Ectodermal cell (in vitro differentiated cells): ENCODE measurements around the gene HIVEP3.

ENCODE experiments used
- H3K27ac ChIP-seq: 2 replicates; pipeline ENCODE4 v1.7.0; 2013; ENCODE audit warnings: mild to moderate bottlenecking, low read depth, low read length; ENCODE audit not compliant: insufficient read depth, poor library complexity, severe bottlenecking
- H3K27me3 ChIP-seq: 2 replicates; pipeline ENCODE4 v1.7.0; 2013; ENCODE audit warnings: mild to moderate bottlenecking, low read length; ENCODE audit not compliant: insufficient read depth, control insufficient read depth, poor library complexity, severe bottlenecking
- H3K36me3 ChIP-seq: one replicate; pipeline ENCODE4 v1.7.0; 2013; ENCODE audit warnings: low read length; ENCODE audit not compliant: control insufficient read depth, insufficient read depth
- H3K4me1 ChIP-seq: one replicate; pipeline ENCODE4 v1.7.0; 2013; ENCODE audit warnings: low read length; ENCODE audit not compliant: control insufficient read depth, insufficient read depth
- H3K4me3 ChIP-seq: 2 replicates; pipeline ENCODE4 v1.7.0; 2013; ENCODE audit warnings: low read depth, low read length, control low read depth; ENCODE audit not compliant: insufficient read depth
- H3K9me3 ChIP-seq: 2 replicates; pipeline ENCODE4 v1.7.0; 2013; ENCODE audit warnings: mild to moderate bottlenecking, low read length, moderate library complexity; ENCODE audit not compliant: control insufficient read depth
- WGBS, 2 experiments: methylation state at CpG; one replicate each; pipeline ENCODE4 v1.1.7; 2013; ENCODE audit warnings: missing lambda C conversion rate in 2 of 2; 5-methylcytosine and 5-hydroxymethylcytosine counted together

HIVEP3 gene

DNA sequence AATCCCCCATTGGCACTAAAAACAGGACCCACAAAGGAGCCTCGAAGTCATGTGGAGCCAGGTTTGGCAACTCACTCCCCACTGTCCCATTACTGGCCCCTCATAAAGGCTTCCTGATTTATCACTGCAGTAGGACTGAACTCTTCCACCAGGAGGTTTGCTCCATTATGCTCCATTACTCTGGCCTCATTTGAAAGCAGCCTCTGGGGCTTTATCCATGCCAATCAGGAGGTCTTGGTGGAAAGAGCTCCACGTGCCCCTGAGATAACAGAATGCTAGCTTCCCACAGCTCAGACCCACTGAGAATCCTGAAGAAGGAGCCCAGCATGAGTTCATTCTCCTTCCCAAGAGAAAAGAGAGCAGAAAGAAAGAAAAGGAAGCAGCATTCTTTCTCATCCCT lies 76.4 kb downstream of the HIVEP3 start:
- WGBS, 2 experiments = 35 to 36% methylated on average over 2 of the region's 2 CpGs
- no peak overlapping the region for H3K27ac ChIP-seq
- no peaks in the 10 kb centered on the region for H3K27me3 ChIP-seq
- H3K9me3 ChIP-seq = no peaks in the 10 kb centered on the region
- H3K36me3 ChIP-seq = no peaks in the 10 kb centered on the region
- H3K4me1 ChIP-seq = peaks cover 17% of the 10 kb centered on the region
- H3K4me3 ChIP-seq = no peak overlapping the region

DNA sequence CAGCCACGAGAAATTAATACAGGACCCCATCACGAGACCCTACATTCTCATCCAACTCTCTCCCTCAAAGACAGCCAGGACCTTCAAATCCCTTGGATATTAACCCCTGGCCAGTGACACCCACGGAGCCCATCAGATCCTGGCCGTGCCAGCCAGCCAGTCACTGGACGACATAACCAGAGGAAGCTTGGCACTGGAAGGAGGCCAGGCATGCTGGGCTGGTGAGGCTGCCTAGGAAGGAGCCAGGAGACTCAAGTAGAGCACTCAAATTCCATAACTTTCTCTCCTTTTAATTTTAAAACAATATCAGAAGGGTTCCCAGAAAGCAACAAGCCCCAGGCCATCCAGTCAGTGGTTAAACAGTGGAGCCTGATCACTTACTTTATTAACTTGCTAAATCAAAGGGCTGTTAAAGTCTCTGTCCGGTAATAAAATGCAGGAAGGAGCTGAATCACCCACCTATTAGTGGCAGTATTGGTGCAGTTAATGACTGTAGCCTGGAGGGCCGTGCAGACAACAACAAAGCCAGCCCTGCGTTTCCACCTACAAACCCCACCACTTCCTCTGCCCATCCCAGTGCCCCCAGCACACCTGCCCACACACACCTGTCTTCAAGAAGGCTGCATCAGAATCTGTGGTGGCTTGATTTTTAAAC lies 78.0 kb downstream of the HIVEP3 start:
- H3K36me3 ChIP-seq = no peaks in the 10 kb centered on the region
- no peak overlapping the region for H3K27ac ChIP-seq
- H3K27me3 ChIP-seq = no peaks in the 10 kb centered on the region
- H3K4me1 ChIP-seq = peaks cover 17% of the 10 kb centered on the region
- no peaks in the 10 kb centered on the region for H3K9me3 ChIP-seq
- 81 to 84% methylated on average over 8 of the region's 8 CpGs for WGBS, 2 experiments
- no peak overlapping the region for H3K4me3 ChIP-seq

DNA sequence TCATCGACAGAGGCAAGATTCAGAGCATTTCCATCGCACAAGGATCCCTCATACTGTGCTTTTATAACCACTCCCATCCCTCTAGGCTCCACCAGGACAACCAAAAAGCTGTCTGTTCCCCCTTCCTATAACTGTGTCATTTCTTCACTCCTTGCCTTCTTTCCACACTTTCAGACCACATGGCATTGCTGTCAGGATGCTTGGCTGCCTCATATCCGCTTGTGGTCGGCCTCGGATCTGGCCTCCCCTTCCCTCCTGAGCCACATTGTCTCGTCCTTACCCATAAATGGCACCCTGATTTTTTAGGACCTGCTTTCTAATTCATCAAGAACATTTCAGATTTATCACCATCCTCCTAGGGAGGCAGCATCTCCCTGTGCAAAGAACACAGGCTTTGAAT lies 80.5 kb downstream of the HIVEP3 start:
- Histone ChIP-seq H3K4me1 (peaks cover 12% of the 10 kb centered on the region), H3K27me3 (no peaks in the 10 kb centered on the region), H3K27ac (no peak overlapping the region), H3K36me3 (no peaks in the 10 kb centered on the region), H3K4me3 (no peak overlapping the region), H3K9me3 (no peaks in the 10 kb centered on the region)
- WGBS, 2 experiments = 92% methylated on average over 6 of the region's 6 CpGs

DNA sequence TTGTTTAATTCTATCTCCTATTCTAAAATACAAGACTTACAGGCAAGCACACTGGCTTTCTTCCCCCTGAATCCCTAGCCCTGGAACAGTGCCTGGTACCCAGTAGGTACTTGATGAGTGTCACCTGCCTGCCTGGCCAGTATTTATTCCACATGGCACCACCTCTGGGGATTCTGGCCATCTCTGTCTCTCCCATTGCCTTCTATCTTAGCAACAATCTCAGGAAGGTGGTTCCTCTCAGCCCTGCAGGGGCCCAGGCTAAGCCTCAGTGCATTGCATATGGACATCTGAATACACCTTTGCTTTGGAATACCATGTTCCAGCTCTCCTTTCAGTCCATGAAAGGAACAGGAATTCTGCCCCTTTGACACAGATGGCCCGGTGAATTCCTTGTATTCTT lies 81.0 kb downstream of the HIVEP3 start:
- Histone ChIP-seq H3K36me3 (no peaks in the 10 kb centered on the region), H3K4me3 (no peak overlapping the region), H3K27me3 (no peaks in the 10 kb centered on the region), H3K27ac (no peak overlapping the region), H3K9me3 (no peaks in the 10 kb centered on the region), H3K4me1 (peaks cover 6% of the 10 kb centered on the region)
- 100% methylated on average over 1 of the region's 1 CpG; no CpG with 5 or more reads in 1 of the 2 experiments for WGBS, 2 experiments

DNA sequence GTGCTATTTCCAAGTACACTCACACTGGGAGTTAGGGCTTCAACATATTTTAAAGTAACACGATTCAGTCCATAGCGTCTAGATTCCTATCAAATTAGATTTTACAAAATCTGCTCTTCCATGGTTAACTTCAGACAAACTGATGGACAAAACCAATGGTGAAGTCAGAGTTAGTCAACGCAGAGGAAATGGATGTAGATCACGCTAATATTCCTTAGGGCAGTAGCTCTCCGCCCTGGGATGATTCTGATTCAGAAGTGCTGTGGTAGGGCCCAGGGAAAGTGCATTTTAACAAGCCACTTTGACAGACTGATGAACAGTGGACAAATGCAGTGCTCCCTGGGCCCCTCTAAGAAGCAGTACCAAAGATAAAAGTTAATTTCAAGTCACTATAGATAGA lies 83.2 kb downstream of the HIVEP3 start:
- Histone ChIP-seq H3K36me3 (no peaks in the 10 kb centered on the region), H3K4me1 (no peaks in the 10 kb centered on the region), H3K27ac (no peak overlapping the region), H3K27me3 (no peaks in the 10 kb centered on the region), H3K9me3 (no peaks in the 10 kb centered on the region), H3K4me3 (no peak overlapping the region)
- 96 to 97% methylated on average over 5 of the region's 5 CpGs for WGBS, 2 experiments

DNA sequence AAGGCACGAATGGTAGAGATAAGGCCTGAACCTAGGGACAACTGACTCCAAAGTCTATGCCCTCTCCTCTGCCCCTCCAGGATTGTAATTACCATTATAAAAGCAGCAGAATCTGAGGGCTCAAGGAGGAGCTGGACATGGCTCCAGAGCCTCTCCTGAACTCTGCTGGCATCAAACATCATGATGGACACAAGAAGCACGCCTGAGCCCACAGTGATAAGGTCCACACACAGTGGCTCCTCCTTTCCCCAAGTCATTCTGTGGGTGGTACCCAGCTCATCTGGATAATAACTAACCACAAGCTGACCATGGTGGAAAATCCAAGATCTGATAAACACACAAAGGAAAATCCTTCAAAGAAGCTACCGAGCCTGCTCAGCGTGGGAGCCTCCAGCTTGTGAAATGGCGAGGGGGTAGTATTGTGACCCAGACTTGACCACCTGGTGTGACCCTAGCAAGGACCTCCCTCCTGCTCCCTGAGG lies 85.2 kb downstream of the HIVEP3 start:
- WGBS, 2 experiments = 91 to 92% methylated on average over 5 of the region's 5 CpGs
- no peak overlapping the region for H3K27ac ChIP-seq
- no peaks in the 10 kb centered on the region for H3K36me3 ChIP-seq
- no peaks in the 10 kb centered on the region for H3K27me3 ChIP-seq
- no peaks in the 10 kb centered on the region for H3K4me1 ChIP-seq
- H3K4me3 ChIP-seq = no peak overlapping the region
- no peaks in the 10 kb centered on the region for H3K9me3 ChIP-seq

DNA sequence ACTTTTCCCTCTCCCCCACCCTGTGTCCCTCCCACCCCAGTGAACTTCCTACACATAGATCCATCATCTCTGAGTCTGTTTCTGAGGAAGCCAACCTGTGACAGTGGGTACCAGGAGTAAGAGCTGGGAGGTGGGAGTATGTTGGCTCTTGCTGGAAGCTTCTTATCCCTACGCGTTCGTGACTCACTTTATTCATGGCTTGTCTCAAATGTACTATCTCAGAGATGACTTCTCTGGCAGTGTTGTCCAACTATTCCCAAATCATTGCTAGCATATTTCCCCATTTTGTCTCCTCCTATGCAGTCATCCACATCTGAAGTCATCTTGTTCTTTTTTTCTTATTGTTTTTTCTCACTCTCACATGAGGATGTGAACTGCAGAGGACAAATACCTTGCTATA lies 88.0 kb downstream of the HIVEP3 start:
- H3K9me3 ChIP-seq = no peaks in the 10 kb centered on the region
- no peaks in the 10 kb centered on the region for H3K36me3 ChIP-seq
- peaks cover 7% of the 10 kb centered on the region for H3K4me1 ChIP-seq
- WGBS, 2 experiments = 93 to 100% methylated on average over 3 of the region's 3 CpGs
- H3K27me3 ChIP-seq = no peaks in the 10 kb centered on the region
- no peak overlapping the region for H3K4me3 ChIP-seq
- no peak overlapping the region for H3K27ac ChIP-seq

DNA sequence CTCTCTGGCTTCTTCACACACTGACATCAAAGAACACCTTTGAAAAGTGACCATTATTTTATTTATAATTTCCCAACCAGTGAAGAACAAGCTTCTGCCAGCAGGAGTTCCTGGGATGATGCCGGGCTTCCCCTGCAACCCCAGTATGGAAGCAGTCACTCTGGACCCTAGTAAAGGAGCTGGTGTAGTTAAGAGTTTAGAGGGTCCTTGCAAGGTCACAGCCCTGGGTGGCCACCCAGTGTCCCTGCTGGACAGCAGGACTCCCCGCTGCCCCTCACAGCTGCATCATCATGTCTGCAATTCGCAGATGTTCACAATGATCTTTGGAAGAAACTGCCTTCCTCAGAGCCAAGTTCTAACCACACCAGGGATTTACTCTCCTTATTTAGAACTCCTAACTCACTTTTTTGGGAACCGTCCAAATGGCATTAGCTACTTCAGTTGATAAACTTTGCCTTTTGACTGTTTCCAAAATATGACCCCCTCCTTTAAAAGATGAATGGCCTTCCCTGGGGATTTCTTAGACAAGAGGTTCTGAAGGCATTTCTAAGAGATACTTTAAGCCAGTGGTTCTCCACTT lies 90.6 kb downstream of the HIVEP3 start:
- Histone ChIP-seq H3K27me3 (no peaks in the 10 kb centered on the region), H3K9me3 (no peaks in the 10 kb centered on the region), H3K27ac (no peak overlapping the region), H3K36me3 (no peaks in the 10 kb centered on the region), H3K4me3 (no peak overlapping the region), H3K4me1 (peaks cover 20% of the 10 kb centered on the region)
- 92 to 95% methylated on average over 4 of the region's 4 CpGs for WGBS, 2 experiments

DNA sequence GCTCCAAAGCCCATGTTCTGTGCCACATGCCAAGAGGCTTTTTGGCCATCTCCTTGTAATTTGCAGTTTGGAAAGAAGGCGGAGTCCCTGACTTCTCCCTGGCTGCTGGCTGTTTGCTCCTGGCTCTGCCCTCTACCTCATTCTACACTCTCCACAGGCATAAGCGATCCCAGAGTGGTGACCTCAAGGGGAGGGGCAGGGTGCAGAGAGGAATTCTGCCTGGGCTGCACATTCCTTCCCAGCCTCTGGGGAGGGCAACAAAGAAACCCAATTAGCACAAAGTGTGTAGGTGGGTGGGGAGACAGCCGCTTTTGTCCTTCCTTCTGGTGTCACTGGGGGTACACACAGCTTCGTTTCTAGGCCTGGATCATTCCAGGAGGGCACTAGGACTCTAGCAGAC lies 95.3 kb downstream of the HIVEP3 start:
- Histone ChIP-seq H3K4me1 (peaks cover 22% of the 10 kb centered on the region), H3K27me3 (no peaks in the 10 kb centered on the region), H3K27ac (peak overlapping the region; percentile 68), H3K36me3 (no peaks in the 10 kb centered on the region), H3K9me3 (no peaks in the 10 kb centered on the region), H3K4me3 (no peak overlapping the region)
- 4 to 10% methylated on average over 4 of the region's 4 CpGs for WGBS, 2 experiments

DNA sequence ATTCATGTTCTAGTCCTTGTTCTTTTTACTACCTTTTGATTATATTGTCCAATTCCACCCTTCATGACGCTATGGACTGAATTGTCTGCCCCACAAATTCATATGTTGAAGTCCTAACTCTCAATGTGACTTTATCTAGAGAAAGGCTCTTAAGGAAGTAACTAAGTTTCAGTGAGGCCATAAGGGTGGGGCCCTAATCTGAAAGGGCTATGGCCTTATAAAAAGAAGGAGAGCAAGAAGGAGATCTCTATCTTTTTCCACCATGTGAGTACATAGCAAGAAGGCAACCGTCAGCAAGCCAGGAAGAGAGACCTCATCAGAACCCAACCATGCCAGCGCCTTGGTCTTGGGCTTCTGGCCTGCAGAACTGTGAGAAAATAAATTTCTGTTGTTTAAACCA lies 95.9 kb downstream of the HIVEP3 start:
- Histone ChIP-seq H3K4me3 (no peak overlapping the region), H3K9me3 (no peaks in the 10 kb centered on the region), H3K27me3 (no peaks in the 10 kb centered on the region), H3K36me3 (no peaks in the 10 kb centered on the region), H3K4me1 (peaks cover 20% of the 10 kb centered on the region), H3K27ac (no peak overlapping the region)
- 88 to 91% methylated on average over 3 of the region's 3 CpGs for WGBS, 2 experiments
